GM18519 (cell line): Measurements from ENCODE around the gene TRIM24.

Experiments
- ATAC-seq: cut with Tn5 transposase; IDR thresholded peaks from one replicate; pipeline ENCODE4 v1.9.1; 2021; ENCODE audit warnings: mild to moderate bottlenecking, moderate library complexity; ENCODE audit not compliant: unreplicated experiment, low FRiP score

The TRIM24 gene

DNA sequence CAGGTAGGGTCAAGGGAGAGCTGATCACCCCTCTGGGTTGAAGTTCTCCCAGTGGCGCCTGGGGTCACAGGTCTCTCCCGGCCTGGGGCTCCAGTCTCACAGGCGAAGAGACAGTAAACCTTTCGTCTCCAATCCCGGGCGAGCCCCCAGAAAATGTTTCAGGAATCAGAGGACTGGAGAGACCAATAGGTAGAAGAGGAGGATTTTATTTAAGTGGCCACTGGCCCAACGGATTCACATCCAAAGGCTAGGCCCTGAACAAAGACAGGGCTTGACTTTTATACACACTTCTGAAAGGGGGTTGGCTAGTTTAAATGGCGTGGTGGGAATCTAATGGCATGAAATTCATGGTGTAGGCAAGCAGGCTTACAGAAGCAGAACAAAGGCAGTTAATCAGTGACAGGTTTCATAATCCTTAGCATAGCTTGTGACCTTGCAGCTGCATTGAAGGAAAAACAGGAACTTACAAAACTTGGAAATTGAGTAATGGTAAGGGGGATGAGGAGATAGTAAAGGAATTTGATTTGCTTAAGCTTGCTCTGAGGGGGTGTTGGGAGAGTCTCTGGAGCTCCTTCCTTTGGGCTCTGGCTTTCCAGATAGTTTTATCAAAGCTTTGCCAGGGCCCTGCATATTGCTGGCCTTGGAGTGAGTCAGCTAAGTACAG lies 105.5 kb downstream of the TRIM24 start:
- ATAC-seq, result no peak

DNA sequence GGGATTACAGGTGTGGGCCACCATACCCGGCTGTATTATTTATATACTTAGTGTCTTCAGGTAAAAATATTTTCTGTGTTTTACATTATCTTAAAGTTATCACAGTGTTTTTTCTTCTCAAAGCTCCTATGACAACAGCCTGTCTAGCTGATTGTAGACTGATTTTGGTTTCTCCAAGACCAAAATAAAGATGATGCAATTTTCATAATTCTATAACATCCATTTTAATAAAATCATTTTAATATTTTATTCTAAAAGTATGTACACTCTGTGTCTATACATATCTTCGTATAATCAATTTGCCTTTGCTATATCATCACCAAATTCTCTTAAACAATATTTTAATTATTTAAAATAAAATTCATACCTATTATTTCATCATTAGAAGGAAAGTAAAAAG lies 108.6 kb downstream of the TRIM24 start:
- ATAC-seq, result no peak

DNA sequence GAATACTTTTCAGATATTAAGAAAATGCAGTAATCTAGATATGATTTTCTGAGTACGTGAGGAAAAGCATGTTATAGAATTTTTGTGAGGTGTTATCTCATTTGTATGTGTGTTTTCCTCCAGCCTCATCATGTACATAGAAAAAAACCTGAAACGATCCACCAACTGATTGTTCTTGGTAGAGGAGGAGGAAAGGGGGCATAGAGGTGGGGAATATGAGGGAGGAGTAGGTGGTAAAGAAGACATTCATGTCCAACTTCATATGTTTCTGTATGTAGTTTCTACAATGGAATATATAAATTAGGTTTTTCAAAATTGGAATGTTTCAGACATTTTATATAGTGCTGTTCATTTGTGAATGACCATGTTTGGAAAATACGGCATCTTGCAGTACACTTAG lies 109.4 kb downstream of the TRIM24 start:
- no peak for ATAC-seq

DNA sequence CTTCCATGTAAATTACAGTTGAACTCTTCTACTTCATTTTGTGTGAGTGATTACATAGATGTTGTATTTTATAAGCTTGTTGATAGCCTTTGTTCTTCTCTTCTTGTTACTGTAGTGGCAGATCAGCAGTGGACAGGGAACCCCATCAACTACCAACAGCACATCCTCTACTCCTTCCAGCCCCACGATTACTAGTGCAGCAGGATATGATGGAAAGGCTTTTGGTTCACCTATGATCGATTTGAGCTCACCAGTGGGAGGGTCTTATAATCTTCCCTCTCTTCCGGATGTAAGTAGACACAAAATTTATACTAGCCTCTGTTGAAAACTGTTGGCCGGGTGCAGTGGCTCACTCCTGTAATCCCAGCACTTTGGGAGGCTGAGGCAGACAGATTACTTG lies 110.7 kb downstream of the TRIM24 start:
- no peak for ATAC-seq

DNA sequence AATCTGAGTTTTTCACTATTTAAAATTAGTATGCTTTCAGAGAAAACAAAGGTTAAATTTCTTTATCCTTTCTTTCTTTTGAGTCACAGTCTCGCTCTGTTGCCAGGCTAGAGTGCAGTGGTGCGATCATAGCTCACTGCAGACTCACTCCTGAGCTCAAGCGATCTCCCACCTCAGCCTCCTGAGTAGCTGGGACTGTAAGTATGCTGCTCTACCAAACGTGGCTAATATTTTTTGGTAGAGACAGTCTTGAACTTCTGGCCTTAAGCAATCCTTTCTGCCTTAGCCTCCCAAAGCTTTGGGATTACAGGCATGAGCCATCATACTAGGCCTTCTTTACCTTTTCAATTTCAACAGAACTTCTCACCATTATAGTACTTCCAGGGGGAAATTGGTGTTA lies 113.7 kb downstream of the TRIM24 start:
- no peak for ATAC-seq

DNA sequence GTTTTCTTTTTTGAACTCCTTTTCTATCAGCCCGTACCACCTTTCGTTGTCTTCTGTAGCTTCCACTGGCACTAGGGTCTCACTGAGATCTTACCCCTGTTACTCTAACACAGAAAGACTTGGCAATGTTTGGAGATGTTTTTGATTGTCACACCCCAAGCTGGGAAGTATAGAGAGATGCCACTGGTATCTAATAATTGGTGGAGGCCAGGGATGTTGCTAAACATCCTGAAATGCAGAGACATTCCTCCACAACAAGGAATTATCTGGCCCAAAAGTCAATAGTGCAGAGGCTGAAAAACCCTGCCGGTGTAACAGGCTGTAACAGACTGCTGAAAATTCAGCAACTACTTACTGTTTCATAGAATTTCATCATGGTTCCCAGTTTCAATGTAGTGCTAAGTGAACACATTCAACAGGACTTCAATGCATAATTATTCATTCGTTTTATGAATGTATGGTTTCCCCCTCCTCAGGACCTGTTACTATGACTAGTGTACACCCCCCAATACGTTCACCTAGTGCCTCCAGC lies 115.9 kb downstream of the TRIM24 start:
- ATAC-seq, result no peak

DNA sequence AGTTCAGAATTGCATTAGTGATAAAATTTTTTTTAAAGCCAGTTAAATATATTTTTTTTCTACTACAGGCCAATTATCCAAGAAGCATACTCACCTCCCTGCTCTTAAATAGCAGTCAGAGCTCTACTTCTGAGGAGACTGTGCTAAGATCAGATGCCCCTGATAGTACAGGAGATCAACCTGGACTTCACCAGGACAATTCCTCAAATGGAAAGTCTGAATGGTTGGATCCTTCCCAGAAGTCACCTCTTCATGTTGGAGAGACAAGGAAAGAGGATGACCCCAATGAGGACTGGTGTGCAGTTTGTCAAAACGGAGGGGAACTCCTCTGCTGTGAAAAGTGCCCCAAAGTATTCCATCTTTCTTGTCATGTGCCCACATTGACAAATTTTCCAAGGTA lies 119.1 kb downstream of the TRIM24 start:
- ATAC-seq, result no peak

DNA sequence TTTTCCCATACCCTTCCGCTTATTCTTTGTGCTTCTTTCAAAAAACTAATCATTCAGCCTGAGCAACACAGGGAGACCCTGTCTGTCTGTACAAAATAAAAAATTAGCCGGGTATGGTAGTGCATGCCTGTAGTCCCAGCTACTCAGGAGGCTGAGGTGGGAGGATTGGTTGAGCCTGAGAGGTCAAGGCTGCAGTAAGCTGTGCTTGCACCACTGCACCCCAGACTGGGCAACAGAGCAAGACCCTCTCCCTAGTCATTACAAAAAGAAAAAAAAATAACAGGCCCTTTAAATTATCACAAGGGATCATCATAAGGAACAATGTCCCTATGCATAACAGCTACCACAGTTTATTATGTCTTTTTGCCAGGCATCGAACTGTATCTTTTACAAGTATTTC lies 119.6 kb downstream of the TRIM24 start:
- no peak for ATAC-seq

DNA sequence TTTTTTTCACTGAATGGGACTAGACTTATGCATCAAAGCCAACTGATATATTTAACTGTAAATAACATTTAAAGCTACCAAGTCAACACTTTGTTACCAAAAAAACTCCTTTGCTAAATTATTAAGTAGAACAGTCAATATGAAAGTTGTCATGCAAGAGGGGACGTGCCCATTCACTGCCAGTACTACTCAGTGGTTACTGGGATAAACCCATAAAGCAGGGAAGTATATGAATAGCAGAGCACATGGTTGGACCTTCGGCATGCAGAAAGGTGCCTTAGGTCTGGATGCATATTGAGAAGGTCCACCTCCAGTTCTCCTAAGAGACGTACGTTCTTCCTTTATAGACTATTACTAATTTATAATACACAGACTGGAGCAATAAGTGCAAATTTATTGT lies 121.0 kb downstream of the TRIM24 start:
- no peak for ATAC-seq

DNA sequence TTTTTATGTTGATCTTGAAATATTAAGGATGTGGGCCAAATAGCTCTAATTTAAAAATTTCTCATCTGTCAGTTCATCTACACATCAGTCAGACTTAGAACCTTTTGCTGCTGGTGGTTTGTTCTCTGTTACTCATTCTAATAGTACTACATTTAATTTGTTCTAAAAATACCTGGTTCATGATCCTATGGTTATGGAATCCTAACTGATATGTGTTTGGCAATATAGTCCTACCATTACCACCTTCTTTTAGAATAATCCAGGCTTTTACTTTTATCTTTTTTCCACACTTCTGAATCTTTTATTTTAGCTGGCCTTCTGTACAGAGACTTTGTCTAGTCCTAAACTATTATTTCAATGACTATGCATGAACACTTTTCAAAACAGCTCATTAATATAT lies 124.2 kb downstream of the TRIM24 start:
- no peak for ATAC-seq

DNA sequence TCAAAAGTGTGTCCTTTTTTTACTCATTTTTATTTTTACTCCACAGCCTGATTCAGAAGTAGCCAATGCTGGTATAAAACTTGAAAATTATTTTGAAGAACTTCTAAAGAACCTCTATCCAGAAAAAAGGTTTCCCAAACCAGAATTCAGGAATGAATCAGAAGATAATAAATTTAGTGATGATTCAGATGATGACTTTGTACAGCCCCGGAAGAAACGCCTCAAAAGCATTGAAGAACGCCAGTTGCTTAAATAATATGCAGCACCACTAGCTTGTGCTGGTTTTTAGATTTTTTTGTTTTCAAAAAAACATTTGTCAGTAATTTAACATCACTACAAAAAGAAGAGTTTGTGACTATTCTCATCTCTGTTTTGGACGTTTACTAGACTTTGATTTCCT lies 124.6 kb downstream of the TRIM24 start:
- ATAC-seq, result no peak

DNA sequence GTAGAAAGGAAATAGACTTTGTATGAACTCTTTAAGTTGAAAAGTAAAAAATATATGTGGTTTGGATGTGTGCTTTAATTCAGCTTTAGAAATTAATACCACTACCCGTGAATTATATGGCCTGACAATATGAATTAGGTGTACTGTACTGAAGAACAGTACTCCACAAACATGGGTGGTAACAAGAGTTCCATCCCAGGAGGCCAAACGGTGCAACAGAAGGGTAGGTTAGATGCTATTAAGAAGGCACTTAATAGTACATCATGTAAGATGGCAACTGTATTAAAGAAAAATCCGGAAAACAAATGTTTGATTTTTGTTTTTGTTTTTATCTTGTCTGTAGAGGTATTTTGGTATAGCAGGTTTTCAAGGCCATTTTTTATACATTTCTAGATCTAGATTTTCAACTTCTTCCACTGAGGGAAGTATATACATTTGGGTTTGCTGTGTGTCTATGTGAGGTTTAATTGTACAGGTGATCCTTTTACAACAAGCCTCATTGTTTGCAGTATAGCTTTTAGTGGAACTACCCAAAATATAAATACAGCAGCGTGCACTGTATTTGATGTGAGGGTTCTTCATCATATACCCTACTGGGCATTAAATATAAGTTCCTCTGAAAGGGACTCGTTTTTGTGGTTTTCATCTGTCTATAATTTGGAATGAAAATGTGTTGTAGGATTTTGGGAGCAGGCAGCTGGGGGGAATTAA lies 125.4 kb downstream of the TRIM24 start:
- no peak for ATAC-seq

DNA sequence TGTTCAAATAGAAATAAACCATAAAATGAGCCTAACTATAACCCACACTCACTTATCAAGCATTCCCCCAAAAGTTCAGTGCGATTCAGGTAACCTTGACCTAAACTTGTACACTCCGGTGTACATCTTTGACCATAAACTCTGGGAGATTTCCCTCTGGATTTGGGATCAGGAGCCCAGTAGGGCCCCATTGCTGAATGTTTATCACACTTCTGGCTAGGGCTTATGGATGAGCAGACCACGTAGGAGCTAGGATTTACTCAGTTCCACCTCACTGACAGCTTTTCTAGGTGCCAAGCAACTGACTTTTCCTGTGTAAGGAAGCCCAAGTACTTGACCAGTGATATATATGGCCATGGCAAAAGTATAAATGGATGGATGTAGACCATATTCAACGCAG lies 127.4 kb downstream of the TRIM24 start:
- ATAC-seq, result no peak

DNA sequence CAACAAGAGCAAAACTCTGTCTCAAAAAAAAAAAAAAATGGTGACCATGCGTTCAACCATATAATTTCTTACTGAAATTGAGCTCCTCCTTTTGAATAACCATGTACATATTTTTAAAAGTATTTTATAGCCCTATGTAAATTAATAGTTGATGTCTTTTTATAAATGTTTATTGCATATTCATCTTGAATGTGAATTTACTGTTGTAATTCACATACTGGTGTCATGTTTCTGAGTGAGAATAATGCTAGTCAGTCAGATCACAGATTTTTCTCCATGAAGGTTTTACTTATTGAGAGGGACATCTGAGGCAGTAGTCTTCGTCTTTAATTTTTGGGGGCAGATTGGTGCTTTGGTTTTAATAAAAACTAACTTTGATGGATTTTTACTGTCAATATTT lies 128.9 kb downstream of the TRIM24 start:
- no peak for ATAC-seq

DNA sequence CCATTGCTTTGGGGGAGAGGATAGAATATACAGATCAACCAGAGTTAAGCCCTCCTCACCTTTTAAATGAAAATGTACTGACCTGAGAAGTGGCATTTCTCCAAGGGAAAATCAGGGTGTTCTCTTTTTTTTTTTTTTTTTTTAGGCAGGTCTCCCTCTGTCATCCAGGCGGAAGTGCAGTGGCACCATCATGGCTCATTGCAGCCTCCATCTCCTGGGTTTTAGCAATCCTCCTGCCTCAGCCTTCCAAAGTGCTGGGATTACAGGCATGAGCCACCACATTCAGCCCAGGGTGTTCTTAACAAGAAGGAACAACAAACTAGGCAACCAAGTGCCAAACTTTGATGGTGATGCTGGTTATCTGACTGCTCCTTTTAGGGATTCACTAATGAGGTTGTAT lies 130.1 kb downstream of the TRIM24 start:
- no peak for ATAC-seq

DNA sequence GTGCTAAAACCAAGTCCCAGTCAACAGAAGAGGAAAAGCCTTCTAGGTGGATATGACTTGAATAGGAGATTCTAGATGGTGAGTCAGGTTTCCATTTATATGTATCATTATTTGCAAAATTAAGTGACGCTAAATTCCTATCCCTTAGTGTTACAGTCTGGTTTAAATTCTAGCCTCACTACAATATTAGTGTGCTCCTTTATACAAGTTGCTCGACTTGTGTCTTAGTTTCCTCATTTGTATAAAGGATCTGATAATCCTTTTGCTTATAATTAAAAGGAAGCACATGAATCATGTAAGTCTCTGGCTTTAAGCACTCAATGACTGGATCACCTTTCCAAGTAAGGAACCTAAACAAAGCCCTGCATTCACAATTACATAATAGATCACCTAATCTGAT lies 135.4 kb downstream of the TRIM24 start:
- ATAC-seq, result no peak

DNA sequence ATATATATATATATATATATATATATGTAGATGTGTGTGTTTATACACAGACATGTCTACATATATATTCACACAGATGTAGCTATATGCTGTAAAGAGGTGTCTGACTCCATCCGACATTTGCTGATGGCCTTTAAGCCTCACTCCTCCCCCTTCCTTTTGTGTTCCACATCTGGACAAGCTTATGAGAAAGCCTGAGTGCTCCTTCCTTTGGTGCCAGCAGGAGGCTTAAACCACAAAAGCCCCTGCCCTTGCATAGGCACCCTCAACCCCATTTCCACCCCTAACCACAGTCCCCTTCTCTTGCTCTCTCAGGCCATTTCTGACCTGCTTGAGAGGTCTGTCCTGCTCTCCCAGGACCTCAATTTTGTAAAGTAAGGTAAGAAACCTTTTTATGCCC lies 142.4 kb downstream of the TRIM24 start:
- ATAC-seq, result no peak

DNA sequence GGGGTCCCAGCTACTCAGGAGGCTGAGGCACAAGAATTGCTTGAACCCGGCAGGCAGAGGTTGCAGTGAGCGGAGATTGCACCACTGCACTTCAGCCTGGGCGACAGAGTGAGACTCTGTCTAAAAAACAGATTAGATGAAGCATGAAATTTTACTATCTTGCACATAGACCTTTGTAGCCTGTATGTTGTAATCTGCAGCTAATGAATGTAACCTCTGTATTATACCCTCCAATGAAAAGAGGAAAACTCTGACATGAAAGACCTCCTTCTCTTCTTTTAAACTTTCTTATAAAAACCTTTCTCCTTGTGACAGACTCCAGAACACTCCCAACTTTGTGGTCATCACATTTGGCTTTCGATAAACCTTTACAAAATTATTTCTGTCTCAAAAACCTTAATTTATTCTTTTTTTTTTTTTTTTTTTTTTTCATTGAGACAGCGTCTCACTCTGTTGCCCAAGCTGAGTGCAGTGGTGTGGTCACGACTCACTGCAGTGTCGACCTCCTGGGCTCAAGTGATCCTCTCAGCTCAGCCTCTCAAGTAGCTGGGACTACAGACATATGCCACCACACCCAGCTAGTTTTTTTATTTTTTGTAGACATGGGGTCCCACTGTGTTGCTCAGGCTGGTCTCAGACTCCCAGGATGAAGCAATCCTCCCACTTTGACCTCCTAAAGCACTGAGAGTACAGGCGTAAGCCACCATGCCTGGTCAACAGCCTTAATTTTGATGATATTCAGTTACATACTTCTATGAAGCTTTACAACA lies 143.7 kb downstream of the TRIM24 start:
- no peak for ATAC-seq

DNA sequence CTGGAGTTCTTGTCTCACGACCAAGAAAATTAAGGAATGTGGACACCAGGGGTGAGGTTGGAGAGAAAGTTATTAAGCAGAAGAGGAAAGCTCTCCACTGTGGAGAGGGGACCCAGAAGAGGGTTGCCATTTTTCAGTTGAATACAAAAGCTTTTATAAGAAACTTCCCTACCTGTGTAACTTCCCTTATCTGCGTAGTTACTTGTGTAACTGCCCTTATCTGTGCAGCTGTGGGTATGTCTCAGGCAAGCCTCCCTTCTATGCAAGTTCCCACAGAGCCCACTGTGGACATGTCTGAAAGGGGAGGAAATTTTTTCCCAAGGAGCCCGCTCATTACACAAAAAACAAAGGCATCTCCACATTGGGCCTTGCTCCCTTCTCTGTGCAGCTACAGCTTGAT lies 146.2 kb downstream of the TRIM24 start:
- no peak for ATAC-seq

DNA sequence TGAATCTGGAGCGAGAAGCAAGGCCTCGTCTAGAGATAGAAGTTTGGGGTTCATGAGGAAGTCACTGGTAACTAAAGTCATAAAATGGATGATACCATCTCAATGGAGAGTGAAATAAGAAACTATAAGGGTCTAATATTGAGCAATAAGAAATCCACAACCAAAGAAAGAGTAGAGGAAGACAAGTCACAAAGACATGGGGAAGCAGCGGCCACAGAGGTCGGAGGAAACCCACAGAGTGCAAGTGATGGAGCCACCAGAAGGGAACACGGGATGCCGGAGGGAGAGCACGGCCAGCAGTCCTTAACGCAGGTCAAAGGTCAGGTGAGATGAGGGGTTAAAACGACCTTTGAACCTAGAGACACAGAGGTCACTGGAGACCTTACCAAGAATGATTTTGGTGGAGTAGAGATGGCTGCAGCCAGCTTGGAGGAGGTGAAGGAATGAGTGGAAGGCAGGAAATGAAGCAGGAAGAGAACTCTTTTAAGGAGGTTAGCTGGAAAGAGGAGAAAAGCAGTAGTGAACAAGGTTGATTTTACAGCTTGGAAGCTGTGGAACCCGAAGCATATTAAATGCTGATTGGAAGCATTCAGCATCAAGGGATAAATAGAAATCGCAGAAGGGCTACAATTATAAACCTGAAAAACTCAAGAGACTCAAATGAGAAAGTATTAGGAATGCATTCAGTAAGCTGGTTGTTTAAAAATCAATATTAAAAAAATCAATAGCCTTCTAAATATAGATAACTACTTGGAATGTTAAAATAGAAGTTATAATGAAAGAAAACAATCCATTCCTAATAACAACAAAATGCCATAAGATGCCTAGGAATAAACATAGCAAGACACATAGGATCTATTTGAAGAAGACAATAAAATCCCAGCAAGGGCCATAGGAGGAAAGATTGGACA lies 147.4 kb downstream of the TRIM24 start:
- ATAC-seq, result no peak
